Tibial nerve (tissue), 4 donors: Measurements from ENCODE around the gene APBA1. TPM values are rescaled to one million over a fixed set of nuclear protein-coding genes. Genes with fewer than 3 reads are reported as not detected.

Source experiments
- DNase-seq, 2 donors: peaks; one replicate each; pipeline ENCODE4 v3.0.0-alpha.2; 2019; ENCODE audit warnings: low spot score in 2 of 2
- H3K27ac ChIP-seq, 4 donors: fragments of 200-600 bp; sonication (generic) in 3 of 4; one replicate each; pipeline ENCODE4 v1.5.1; 2017 to 2019; ENCODE audit warnings: mild to moderate bottlenecking in 1 of 4
- H3K27me3 ChIP-seq, 2 donors: fragments of 200-600 bp; sonication (generic) in 1 of 2; one replicate each; pipeline versions ENCODE4 v1.5.1 to v1.6.0; 2017 to 2019
- H3K36me3 ChIP-seq, 3 donors: fragments of 200-600 bp; sonication (generic); one replicate each; pipeline ENCODE4 v1.5.1; 2018 to 2019
- H3K4me1 ChIP-seq, 4 donors: fragments of 200-600 bp; sonication (generic) in 3 of 4; one replicate each; pipeline ENCODE4 v1.5.1; 2017 to 2019
- H3K4me3 ChIP-seq, 4 donors: fragments of 200-600 bp; sonication (generic) in 3 of 4; one replicate each; pipeline ENCODE4 v1.5.1; 2017 to 2019; ENCODE audit warnings: mild to moderate bottlenecking in 1 of 4, moderate library complexity in 1 of 4
- H3K9me3 ChIP-seq, 4 donors: fragments of 200-600 bp; sonication (generic) in 3 of 4; one replicate each; pipeline ENCODE4 v1.5.1; 2017 to 2019
- CTCF ChIP-seq, 5 experiments: fragments of 200-600 bp in 3 of 5; fragments of 450-650 bp in 2 of 5; sonication (generic) in 3 of 5; IDR thresholded peaks; one replicate each; pipeline ENCODE4 v1.5.1; 2016 to 2019; ENCODE audit warnings: antibody characterized with exemption in 5 of 5, mild to moderate bottlenecking in 3 of 5, moderate library complexity in 2 of 5
- EP300 ChIP-seq, 2 donors: sonication (generic); formaldehyde crosslinking; IDR thresholded peaks; one replicate each; pipeline ENCODE4 v1.6.1; 2017; ENCODE audit warnings: antibody characterized with exemption in 2 of 2, mild to moderate bottlenecking in 1 of 2
- POLR2A ChIP-seq, 2 donors: fragments of 450-650 bp; IDR thresholded peaks; one replicate each; pipeline ENCODE4 v1.6.1; 2017; ENCODE audit warnings: antibody characterized with exemption in 2 of 2, mild to moderate bottlenecking in 2 of 2, moderate library complexity in 2 of 2
- WGBS, 2 donors: methylation state at CpG; one replicate each; pipeline ENCODE4 v1.1.5; 2018; 5-methylcytosine and 5-hydroxymethylcytosine counted together
- total RNA-seq, 4 donors: library from RNA; depleted of rRNA; stranded (reverse); fragments of >200 nt; gene quantifications; one replicate each; pipeline ENCODE4 v1.1.0, GENCODE V29; 2016

The APBA1 gene
- total RNA-seq, 4 donors from 2014 or later = 8.4 to 14.4 (median 9.8) TPM

GRCh38 chr9:69452110-69452782 lies 219.9 kb downstream of the APBA1 start:
- TF ChIP-seq POLR2A (IDR thresholded peaks at IDR 0.05) (no peak), CTCF (IDR thresholded peaks at IDR 0.05) (no peak), EP300 (IDR thresholded peaks at IDR 0.05) (no peak)
- Histone ChIP-seq H3K4me3 (no peak overlapping the region), H3K27ac (no peak overlapping the region), H3K36me3 (peaks cover 0 to 97% (median 0%) of the 10 kb centered on the region in 3 donors), H3K4me1 (no peaks in the 10 kb centered on the region), H3K9me3 (no peaks in the 10 kb centered on the region), H3K27me3 (no peaks in the 10 kb centered on the region)
- whole genome bisulfite sequencing, 2 donors = 81% methylated on average over 13 of the region's 13 CpGs
- DNase-seq = no peak

GRCh38 chr9:69446496-69446895 lies 225.7 kb downstream of the APBA1 start:
- Histone ChIP-seq H3K27me3 (no peaks in the 10 kb centered on the region), H3K27ac (no peak overlapping the region), H3K36me3 (peaks cover 0 to 89% (median 0%) of the 10 kb centered on the region in 3 donors), H3K4me1 (no peaks in the 10 kb centered on the region), H3K4me3 (no peak overlapping the region), H3K9me3 (no peaks in the 10 kb centered on the region)
- DNase-seq = no peak
- TF ChIP-seq POLR2A (IDR thresholded peaks at IDR 0.05) (no peak), EP300 (IDR thresholded peaks at IDR 0.05) (no peak), CTCF (IDR thresholded peaks at IDR 0.05) (no peak)
- 74 to 84% methylated on average over 5 to 6 of the region's 6 CpGs for WGBS, 2 donors

GRCh38 chr9:69445251-69445650 lies 226.9 kb downstream of the APBA1 start:
- Histone ChIP-seq H3K27me3 (no peaks in the 10 kb centered on the region), H3K36me3 (peaks cover 0 to 89% (median 0%) of the 10 kb centered on the region in 3 donors), H3K4me3 (no peak overlapping the region), H3K4me1 (no peaks in the 10 kb centered on the region), H3K9me3 (no peaks in the 10 kb centered on the region), H3K27ac (no peak overlapping the region)
- WGBS, 2 donors = 78 to 80% methylated on average over 5 of the region's 5 CpGs
- TF ChIP-seq POLR2A (IDR thresholded peaks at IDR 0.05) (no peak), CTCF (IDR thresholded peaks at IDR 0.05) (no peak), EP300 (IDR thresholded peaks at IDR 0.05) (no peak)
- no peak for DNase-seq

- Histone ChIP-seq H3K4me3 (no peak overlapping the region), H3K9me3 (no peaks in the 10 kb centered on the region), H3K27ac (no peak overlapping the region), H3K36me3 (peaks cover 0 to 90% (median 0%) of the 10 kb centered on the region in 3 donors), H3K27me3 (no peaks in the 10 kb centered on the region), H3K4me1 (no peaks in the 10 kb centered on the region)
- TF ChIP-seq CTCF (IDR thresholded peaks at IDR 0.05) (no peak), EP300 (IDR thresholded peaks at IDR 0.05) (no peak), POLR2A (IDR thresholded peaks at IDR 0.05) (no peak)
- no peak for DNase-seq
- WGBS, 2 donors = 95 to 97% methylated on average over 4 of the region's 4 CpGs
Measured at GRCh38 chr9:69444791-69445190, 227.4 kb downstream of the APBA1 start.

- Histone ChIP-seq H3K9me3 (no peaks in the 10 kb centered on the region), H3K4me3 (no peak overlapping the region), H3K27ac (no peak overlapping the region), H3K27me3 (no peaks in the 10 kb centered on the region), H3K4me1 (no peaks in the 10 kb centered on the region), H3K36me3 (peaks cover 0 to 88% (median 0%) of the 10 kb centered on the region in 3 donors)
- DNase-seq = no peak
- TF ChIP-seq POLR2A (IDR thresholded peaks at IDR 0.05) (no peak), EP300 (IDR thresholded peaks at IDR 0.05) (no peak), CTCF (IDR thresholded peaks at IDR 0.05) (no peak)
- 82 to 84% methylated on average over 8 of the region's 8 CpGs for WGBS, 2 donors
Measured at GRCh38 chr9:69444021-69444420, 228.2 kb downstream of the APBA1 start.
